OCI-LY1 (cell line): ENCODE measurements around the gene DLEU7.

ENCODE experiments used
- CTCF ChIP-seq: fragments of 200-600 bp; sonication (generic), shearing (Covaris generic); IDR thresholded peaks from 2 replicates; pipeline ENCODE4 v1.5.1; 2017; ENCODE audit warnings: mild to moderate bottlenecking, antibody characterized with exemption, low read length, moderate library complexity, mixed read lengths
- EZH2 ChIP-seq: fragments of 200-600 bp; sonication (generic), shearing (Covaris generic); IDR thresholded peaks from 2 replicates; pipeline ENCODE4 v1.8.0; 2017; ENCODE audit warnings: borderline replicate concordance, mixed run types, mild to moderate bottlenecking, antibody characterized with exemption, low read length, moderate library complexity, mixed read lengths

GRCh38 chr13:50831512-50831911 lies 12.0 kb downstream of the DLEU7 start:
- TF ChIP-seq CTCF = no peak
- TF ChIP-seq EZH2 = no peak
